Liver (tissue), 9 donors: ENCODE results near the gene OMD. TPM values are rescaled to one million over a fixed set of nuclear protein-coding genes. Genes with fewer than 3 reads are reported as not detected.

Source experiments
- DNase-seq: peaks from one replicate; pipeline ENCODE4 v3.0.0-alpha.2; 2017; ENCODE audit warnings: low spot score
- H3K27ac ChIP-seq, 2 donors: one replicate each; pipeline ENCODE4 v1.7.0; 2013; ENCODE audit warnings: inconsistent platforms in 2 of 2, low read length in 2 of 2, control low read depth in 1 of 2, low read depth in 1 of 2, mild to moderate bottlenecking in 1 of 2
- H3K27me3 ChIP-seq, 4 donors: one replicate each; pipeline versions ENCODE4 v1.6.1 to v1.7.0; 2013; ENCODE audit warnings: low read length in 3 of 4, inconsistent platforms in 1 of 4, mild to moderate bottlenecking in 1 of 4, moderate library complexity in 1 of 4; ENCODE audit not compliant: control insufficient read depth in 4 of 4, insufficient read depth in 4 of 4
- H3K36me3 ChIP-seq, 4 donors: one replicate each; pipeline versions ENCODE4 v1.6.1 to v1.7.0; 2013; ENCODE audit warnings: low read length in 3 of 4, mild to moderate bottlenecking in 3 of 4, low read depth in 1 of 4, moderate library complexity in 1 of 4; ENCODE audit not compliant: control insufficient read depth in 4 of 4, insufficient read depth in 3 of 4
- H3K4me1 ChIP-seq, 4 donors: one replicate each; pipeline versions ENCODE4 v1.6.1 to v1.7.0; 2013; ENCODE audit warnings: low read length in 3 of 4, mild to moderate bottlenecking in 3 of 4, moderate library complexity in 1 of 4; ENCODE audit not compliant: control insufficient read depth in 4 of 4, insufficient read depth in 4 of 4
- H3K4me3 ChIP-seq, 3 donors: one replicate each; pipeline versions ENCODE4 v1.6.1 to v1.7.0; 2013; ENCODE audit warnings: low read length in 3 of 3, control low read depth in 1 of 3, low read depth in 1 of 3, mild to moderate bottlenecking in 1 of 3
- H3K9ac ChIP-seq, 2 donors: one replicate each; pipeline ENCODE4 v1.7.0; 2013; ENCODE audit warnings: low read length in 2 of 2, mild to moderate bottlenecking in 2 of 2, moderate library complexity in 2 of 2, control low read depth in 1 of 2, low read depth in 1 of 2
- H3K9me3 ChIP-seq, 4 donors: one replicate each; pipeline versions ENCODE4 v1.6.1 to v1.7.0; 2013; ENCODE audit warnings: low read length in 3 of 4; ENCODE audit not compliant: control insufficient read depth in 4 of 4
- ATF3 ChIP-seq: IDR thresholded peaks from 2 replicates; pipeline ENCODE4 v1.6.1; 2016; ENCODE audit warnings: antibody characterized with exemption
- CTCF ChIP-seq: fragments of 150-350 bp; IDR thresholded peaks from 2 replicates; pipeline ENCODE4 v1.5.1; 2017; ENCODE audit warnings: improper control_type of control experiment, low read depth, low read length; ENCODE audit not compliant: missing input control
- EGR1 ChIP-seq, 2 donors: IDR thresholded peaks; 2 replicates each; pipeline ENCODE4 v1.6.1; 2016 to 2018; ENCODE audit warnings: antibody characterized with exemption in 2 of 2, low read depth in 2 of 2
- FOXA1 ChIP-seq: IDR thresholded peaks from 2 replicates; pipeline ENCODE4 v1.6.1; 2016; ENCODE audit warnings: antibody characterized with exemption
- FOXA2 ChIP-seq: IDR thresholded peaks from 2 replicates; pipeline ENCODE4 v1.6.1; 2016; ENCODE audit warnings: antibody characterized with exemption
- GABPA ChIP-seq, 2 donors: IDR thresholded peaks in 1 of 2; conservative IDR thresholded peaks in 1 of 2; 2 replicates each; pipeline ENCODE4 v1.6.1; 2016; ENCODE audit warnings: antibody characterized with exemption in 2 of 2, mild to moderate bottlenecking in 1 of 2, moderate library complexity in 1 of 2
- HNF4A ChIP-seq, 2 donors: conservative IDR thresholded peaks; 2 replicates each; pipeline ENCODE4 v1.6.1; 2016; ENCODE audit warnings: antibody characterized with exemption in 2 of 2, mild to moderate bottlenecking in 2 of 2
- HNF4G ChIP-seq: IDR thresholded peaks from 2 replicates; pipeline ENCODE4 v1.6.1; 2016; ENCODE audit warnings: antibody characterized with exemption
- JUND ChIP-seq, 2 donors: IDR thresholded peaks; 2 replicates each; pipeline ENCODE4 v1.6.1; 2016; ENCODE audit warnings: antibody characterized with exemption in 2 of 2
- MAX ChIP-seq: IDR thresholded peaks from 2 replicates; pipeline ENCODE4 v1.6.1; 2016; ENCODE audit warnings: antibody characterized with exemption
- NR2F2 ChIP-seq: IDR thresholded peaks from 2 replicates; pipeline ENCODE4 v1.6.1; 2016; ENCODE audit warnings: antibody characterized with exemption
- RAD21 ChIP-seq, 2 donors: IDR thresholded peaks; 2 replicates each; pipeline ENCODE4 v1.6.1; 2016; ENCODE audit warnings: antibody characterized with exemption in 2 of 2, mild to moderate bottlenecking in 2 of 2
- REST ChIP-seq: IDR thresholded peaks from 2 replicates; pipeline ENCODE4 v1.6.1; 2016; ENCODE audit warnings: antibody characterized with exemption, mild to moderate bottlenecking
- RXRA ChIP-seq, 2 donors: IDR thresholded peaks; 2 replicates each; pipeline ENCODE4 v1.6.1; 2017 to 2018; ENCODE audit warnings: antibody characterized with exemption in 2 of 2, mild to moderate bottlenecking in 1 of 2
- SP1 ChIP-seq: IDR thresholded peaks from 2 replicates; pipeline ENCODE4 v1.6.1; 2018; ENCODE audit warnings: antibody characterized with exemption, mild to moderate bottlenecking
- TAF1 ChIP-seq: conservative IDR thresholded peaks from 2 replicates; pipeline ENCODE4 v1.6.1; 2016; ENCODE audit warnings: antibody characterized with exemption, mild to moderate bottlenecking
- YY1 ChIP-seq: IDR thresholded peaks from 2 replicates; pipeline ENCODE4 v1.6.1; 2016; ENCODE audit warnings: antibody characterized with exemption, mild to moderate bottlenecking
- ZBTB33 ChIP-seq: IDR thresholded peaks from 2 replicates; pipeline ENCODE4 v1.6.1; 2016; ENCODE audit warnings: antibody characterized with exemption
- WGBS: extraction: QIAGEN DNeasy Blood & Tissue Kit; methylation state at CpG from one replicate; pipeline ENCODE4 v1.1.7; 2013; 5-methylcytosine and 5-hydroxymethylcytosine counted together
- polyA plus RNA-seq, 2 donors: library from polyadenylated mRNA; stranded (reverse) in 1 of 2; unstranded in 1 of 2; fragments of 200-250 nt in 1 of 2; fragments of >200 nt in 1 of 2; fragmentation: Nextera tagmentation in 1 of 2; extraction: Ambion mirVana in 1 of 2; gene quantifications; one replicate each; pipeline versions ENCODE4 v1.2.1 to v1.2.3, GENCODE V29; 2013 to 2015
- total RNA-seq, 2 donors: library from RNA; depleted of rRNA; stranded (reverse); fragments of >200 nt; gene quantifications; one replicate each; pipeline ENCODE4 v1.2.3, GENCODE V29; 2014
- donor health status: healthy.
- donor health status: healthy.
- donor health status: healthy.
- donor health status: healthy.
- donor health status: healthy.

The OMD gene
- total and polyA plus RNA-seq, 4 donors: 0.28 to 0.75 (median 0.52) TPM; not detected in 1

- H3K9me3 ChIP-seq: no peaks in the 10 kb centered on the region
- 91% methylated on average over 5 of the region's 5 CpGs for WGBS
- DNase-seq: no peak
- H3K36me3 ChIP-seq: no peaks in the 10 kb centered on the region
- no peaks in the 10 kb centered on the region for H3K27me3 ChIP-seq
- no peak within 1 kb of the TSS for H3K4me3 ChIP-seq
- no peak within 1 kb of the TSS for H3K9ac ChIP-seq
- no peaks in the 10 kb centered on the region for H3K4me1 ChIP-seq
- TF ChIP-seq HNF4G (no peak), CTCF (no peak), TAF1 (no peak), FOXA1 (no peak), YY1 (no peak), HNF4A (conservative IDR thresholded peaks at IDR 0.05) (no peak), RXRA (IDR thresholded peaks at IDR 0.05) (no peak), EGR1 (IDR thresholded peaks at IDR 0.05; ENCODE audit: low read depth in 2 of 2) (no peak), MAX (no peak), GABPA (IDR thresholded peaks at IDR 0.05 in 1 of 2, conservative IDR thresholded peaks at IDR 0.05 in 1 of 2) (no peak), RAD21 (IDR thresholded peaks at IDR 0.05) (no peak), FOXA2 (no peak)
- no peak within 1 kb of the TSS for H3K27ac ChIP-seq
Measured at GRCh38 chr9:92404042-92404836, 20.0 kb downstream of the OMD start, which contains the start of gene OGN. TSS of gene OGN (minus strand) at chr9:92404578. CDS start at chr9:92403407, 1,171 bp downstream.

- H3K4me1 ChIP-seq: no peaks in the 10 kb centered on the region
- WGBS: 86% methylated on average over 5 of the region's 5 CpGs
- TF ChIP-seq CTCF: no peak
- no peak for TF ChIP-seq TAF1
- no peak for TF ChIP-seq RAD21 (IDR thresholded peaks at IDR 0.05)
- TF ChIP-seq RXRA (IDR thresholded peaks at IDR 0.05): no peak
- TF ChIP-seq HNF4A (conservative IDR thresholded peaks at IDR 0.05): no peak
- TF ChIP-seq YY1: no peak
- TF ChIP-seq GABPA (IDR thresholded peaks at IDR 0.05 in 1 of 2, conservative IDR thresholded peaks at IDR 0.05 in 1 of 2): no peak
- no peak for TF ChIP-seq JUND (IDR thresholded peaks at IDR 0.05)
- no peak for TF ChIP-seq ATF3
- TF ChIP-seq FOXA2: no peak
- no peak for TF ChIP-seq ZBTB33
- no peak for TF ChIP-seq EGR1 (IDR thresholded peaks at IDR 0.05; ENCODE audit: low read depth in 2 of 2)
- no peak for TF ChIP-seq REST
- no peak for TF ChIP-seq FOXA1
- no peak for TF ChIP-seq NR2F2
- TF ChIP-seq SP1: no peak
- no peak for TF ChIP-seq MAX
- H3K9ac ChIP-seq: no peak overlapping the region
- H3K27ac ChIP-seq: no peak overlapping the region
- H3K27me3 ChIP-seq: no peaks in the 10 kb centered on the region
- H3K4me3 ChIP-seq: no peak overlapping the region
- DNase-seq: no peak
- H3K36me3 ChIP-seq: no peaks in the 10 kb centered on the region
- H3K9me3 ChIP-seq: no peaks in the 10 kb centered on the region
Measured at GRCh38 chr9:92402826-92403745, 21.2 kb downstream of the OMD start.
